GM12872 (cell line): ENCODE results near the gene CBX5.

Source experiments
- CTCF ChIP-seq: IDR thresholded peaks from 3 replicates; pipeline ENCODE4 v1.5.1; 2011; ENCODE audit warnings: low read depth, mild to moderate bottlenecking, low read length, moderate library complexity; ENCODE audit not compliant: insufficient read depth

The CBX5 gene

DNA sequence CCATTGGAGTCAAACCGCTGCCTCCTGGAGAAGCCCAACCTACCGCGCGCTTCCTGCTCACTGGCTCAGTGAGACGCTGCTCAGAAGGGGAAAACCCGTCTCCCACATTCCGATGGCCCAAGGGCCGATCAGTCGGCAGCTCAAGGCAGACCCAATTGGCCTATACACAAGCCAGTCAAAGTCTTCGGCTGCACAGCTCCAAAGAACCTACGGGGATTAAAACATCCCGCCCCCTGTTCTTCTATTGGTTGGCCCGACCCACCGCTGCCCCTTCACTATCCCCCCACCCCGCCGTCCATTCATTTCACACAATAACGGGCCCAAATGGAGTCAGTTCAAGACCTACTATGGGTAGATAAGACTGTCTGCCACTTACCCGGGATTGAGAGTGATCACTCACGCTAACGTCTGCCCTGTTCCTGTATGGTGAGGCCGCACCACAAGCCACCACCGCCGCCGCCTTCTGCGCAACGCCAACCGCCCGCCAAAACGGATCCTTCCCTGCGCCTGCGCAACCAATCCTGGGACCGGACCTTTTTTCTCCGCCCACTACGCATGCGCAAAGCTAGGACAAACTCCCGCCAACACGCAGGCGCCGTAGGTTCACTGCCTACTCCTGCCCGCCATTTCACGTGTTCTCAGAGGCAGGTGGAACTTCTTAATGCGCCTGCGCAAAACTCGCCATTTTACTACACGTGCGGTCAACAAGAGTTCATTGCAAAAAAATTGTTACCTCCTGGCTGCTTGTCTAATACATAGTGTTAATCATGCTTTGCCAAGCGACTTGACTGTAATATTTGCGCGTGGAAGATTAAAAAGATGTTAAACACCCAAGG, at the start of gene CBX5:
Gene CBX5, minus strand, starts transcription at position 491 of the 836 bp plus-strand sequence. CDS start 22,472 bp downstream, outside the sequence.
- TF ChIP-seq CTCF, result no peak

DNA sequence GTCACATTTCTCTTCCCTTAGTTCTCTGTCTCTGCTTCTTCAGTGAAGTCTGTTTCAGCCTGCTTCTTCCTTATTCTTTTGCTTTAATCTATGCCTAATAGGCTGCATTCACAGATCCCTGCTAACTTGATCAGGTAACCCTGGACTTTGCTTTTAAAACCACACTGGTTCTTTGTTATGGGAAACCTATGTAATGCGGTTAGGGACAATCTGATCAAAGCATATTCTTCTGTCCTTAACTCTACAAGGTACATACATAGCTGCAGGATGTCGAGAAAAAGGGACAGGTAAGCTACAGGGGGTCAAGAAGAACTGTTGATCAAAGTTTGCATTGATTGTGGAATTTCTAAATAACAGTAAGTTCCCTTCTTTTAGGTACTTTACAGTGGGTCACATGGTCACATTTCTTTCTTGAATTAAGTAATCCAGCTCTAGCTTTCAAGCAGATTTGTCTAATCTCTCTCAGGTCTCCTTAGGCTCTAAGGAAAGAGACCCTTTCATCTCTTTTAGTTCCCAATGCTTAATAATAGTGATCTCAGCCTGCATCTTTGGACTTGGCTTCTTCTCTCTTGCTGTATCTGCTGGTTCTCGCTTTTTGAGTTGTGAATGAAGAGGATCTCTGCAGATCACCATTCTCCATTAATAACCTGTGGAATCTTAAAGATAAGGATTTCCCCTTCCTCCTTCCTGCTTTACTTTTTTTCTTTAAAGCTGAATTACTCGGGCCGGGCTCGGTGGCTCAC, 48.8 kb upstream of the CBX5 start:
- TF ChIP-seq CTCF, result no peak

- TF ChIP-seq CTCF, result peak; percentile 85
Measured at GRCh38 chr12:54324617-54325441, 44.9 kb upstream of the CBX5 start, which contains the start of gene COPZ1. Gene COPZ1, plus strand, starts transcription at chr12:54325131. Its CDS starts 33 bp downstream, at chr12:54325164.

DNA sequence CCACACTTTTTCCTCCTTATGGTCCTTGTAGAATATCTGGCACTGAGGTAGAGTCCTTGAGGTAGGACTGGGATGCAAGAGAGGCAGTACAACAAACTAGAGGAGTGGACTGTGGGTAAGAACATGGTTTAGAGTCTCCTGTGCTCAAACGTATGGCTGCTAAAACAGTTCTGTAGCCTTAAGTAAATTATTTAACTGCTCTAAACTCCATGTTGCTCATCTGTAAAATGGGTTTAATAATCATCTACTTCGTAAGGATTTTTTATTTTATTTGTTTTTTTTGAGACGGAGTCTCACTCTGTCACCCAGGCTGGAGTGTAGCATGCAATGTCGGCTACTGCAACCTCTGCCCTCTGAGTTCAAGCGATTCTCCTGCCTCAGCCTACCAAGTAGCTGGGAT, 41.4 kb upstream of the CBX5 start:
- no peak for TF ChIP-seq CTCF

GRCh38 chr12:54311051-54311450, 31.1 kb upstream of the CBX5 start:
- TF ChIP-seq CTCF, result no peak

- no peak for TF ChIP-seq CTCF
Measured at GRCh38 chr12:54306925-54307741, 27.2 kb upstream of the CBX5 start.
